ENCODE results near the gene ANGPT4. TPM values are rescaled to one million over a fixed set of nuclear protein-coding genes. Genes with fewer than 3 reads are reported as not detected.

Gene ANGPT4
- total RNA-seq, 1 experiment from 2014 or later, result not detected

- ATAC-seq (no peak), DNase-seq (ENCODE audit: low read depth, low spot score) (no peak)
- BruUV-seq (replicated peaks), result no TSS peak
- ChIA-PET CTCF (no interaction called here), POLR2A (no interaction called here)
- intact Hi-C loops (cut with micrococcal nuclease; ENCODE audit: unreplicated experiment), result no loop called here
- TF ChIP-seq CTCF (IDR thresholded peaks at IDR 0.05), result no peak
- no peak for TF ChIP-seq POLR2AphosphoS5 (IDR thresholded peaks at IDR 0.05; ENCODE audit: low read depth, low read length)
- no peak for TF ChIP-seq TCF7L2 (IDR thresholded peaks at IDR 0.05; ENCODE audit: low read depth, low read length)
- no peak for TF ChIP-seq SIN3A (IDR thresholded peaks at IDR 0.05; ENCODE audit: borderline replicate concordance, insufficient read depth, low read depth, low read length)
- TF ChIP-seq REST (IDR thresholded peaks at IDR 0.05; ENCODE audit: insufficient read depth in 1 of 2, low read depth in 2 of 2, low read length in 1 of 2), result no peak
- Histone ChIP-seq H3K36me3 (ENCODE audit: control insufficient read depth, insufficient read depth, low read length) (peaks cover 3% of the 10 kb centered on the region; the same call in 1 of the 2 replicates), H3K27ac (ENCODE audit: low read length) (no peak overlapping the region), H3K27me3 (ENCODE audit: control insufficient read depth, insufficient read depth, low read length) (no peaks in the 10 kb centered on the region), H3K9me3 (ENCODE audit: control insufficient read depth, insufficient read depth, low read depth, low read length) (no peaks in the 10 kb centered on the region), H3K4me3 (ENCODE audit: low read depth in 2 of 2, low read length in 2 of 2) (no peak overlapping the region), H3K4me1 (ENCODE audit: control insufficient read depth, insufficient read depth, low read length) (peaks cover 13% of the 10 kb centered on the region)
- in situ Hi-C loops (cut with HindIII; ENCODE audit: low pct_unique_long_range_greater_than_20kb, low sequenced_read_pairs), result no loop called here
Observed at GRCh38 chr20:839626-840025, 76.5 kb downstream of the ANGPT4 start.

- DNase-seq (ENCODE audit: low read depth, low spot score) (no peak), ATAC-seq (no peak)
- Histone ChIP-seq H3K27ac (ENCODE audit: low read length) (no peak overlapping the region), H3K27me3 (ENCODE audit: control insufficient read depth, insufficient read depth, low read length) (no peaks in the 10 kb centered on the region), H3K9me3 (ENCODE audit: control insufficient read depth, insufficient read depth, low read depth, low read length) (no peaks in the 10 kb centered on the region), H3K4me3 (ENCODE audit: low read depth in 2 of 2, low read length in 2 of 2) (no peak overlapping the region), H3K4me1 (ENCODE audit: control insufficient read depth, insufficient read depth, low read length) (peaks cover 15% of the 10 kb centered on the region), H3K36me3 (ENCODE audit: control insufficient read depth, insufficient read depth, low read length) (peaks cover 3% of the 10 kb centered on the region; the same call in 1 of the 2 replicates)
- POLR2A ChIA-PET, result no interaction called here
- in situ Hi-C loops (cut with HindIII; ENCODE audit: low pct_unique_long_range_greater_than_20kb, low sequenced_read_pairs) (no loop called here), intact Hi-C loops (cut with micrococcal nuclease; ENCODE audit: unreplicated experiment) (no loop called here)
- CTCF ChIA-PET, result no interaction called here
- no TSS peak for BruUV-seq (replicated peaks)
- TF ChIP-seq TCF7L2 (IDR thresholded peaks at IDR 0.05; ENCODE audit: low read depth, low read length) (no peak), REST (IDR thresholded peaks at IDR 0.05; ENCODE audit: insufficient read depth in 1 of 2, low read depth in 2 of 2, low read length in 1 of 2) (no peak), SIN3A (IDR thresholded peaks at IDR 0.05; ENCODE audit: borderline replicate concordance, insufficient read depth, low read depth, low read length) (no peak), CTCF (IDR thresholded peaks at IDR 0.05) (no peak), POLR2AphosphoS5 (IDR thresholded peaks at IDR 0.05; ENCODE audit: low read depth, low read length) (no peak)
Observed at GRCh38 chr20:839015-839414, 77.1 kb downstream of the ANGPT4 start.
